Fibroblast of the aortic adventitia (primary cell): ENCODE measurements around the gene DDX31. TPM values are rescaled to one million over a fixed set of nuclear protein-coding genes. Genes with fewer than 3 reads are reported as not detected.

ENCODE experiments used
- DNase-seq: peaks from one replicate; pipeline ENCODE4 v3.0.0-alpha.2; 2010; ENCODE audit warnings: low read depth
- H3K4me3 ChIP-seq: 2 replicates; pipeline ENCODE4 v1.5.1; 2011; ENCODE audit warnings: low read depth, mild to moderate bottlenecking, control low read depth, low read length, moderate library complexity
- CTCF ChIP-seq: IDR thresholded peaks from 2 replicates; pipeline ENCODE4 v1.5.1; 2011; ENCODE audit warnings: mild to moderate bottlenecking, low read length, control low read depth, inconsistent platforms; ENCODE audit not compliant: insufficient read depth
- total RNA-seq: library from RNA; depleted of rRNA; stranded (reverse); fragments of >200 nt; gene quantifications from 2 replicates; pipeline ENCODE4 v1.2.3, GENCODE V29; 2012; ENCODE audit warnings: low replicate concordance

Gene DDX31
- total RNA-seq, 1 donor: 13.5 TPM

- TF ChIP-seq CTCF: no peak
- H3K4me3 ChIP-seq: no peak overlapping the region
- no peak for DNase-seq
Observed at GRCh38 chr9:132638240-132638639, 31.5 kb downstream of the DDX31 start.

- no peak for DNase-seq
- H3K4me3 ChIP-seq: no peak overlapping the region
- TF ChIP-seq CTCF: no peak
Observed at GRCh38 chr9:132637801-132638200, 32.0 kb downstream of the DDX31 start.

GRCh38 chr9:132637351-132637750 lies 32.4 kb downstream of the DDX31 start:
- no peak overlapping the region for H3K4me3 ChIP-seq
- no peak for TF ChIP-seq CTCF
- no peak for DNase-seq

- no peak for TF ChIP-seq CTCF
Observed at GRCh38 chr9:132634327-132634726, 35.5 kb downstream of the DDX31 start.

GRCh38 chr9:132632413-132633129 lies 37.2 kb downstream of the DDX31 start:
- no peak for TF ChIP-seq CTCF
- H3K4me3 ChIP-seq: no peak overlapping the region
- no peak for DNase-seq

More at GRCh38 chr9:132634327-132634726, 35.5 kb downstream of the DDX31 start:
- DNase-seq: no peak
- no peak overlapping the region for H3K4me3 ChIP-seq

GRCh38 chr9:132631685-132632084 lies 38.1 kb downstream of the DDX31 start:
- no peak overlapping the region for H3K4me3 ChIP-seq
- DNase-seq: peak; percentile 17
- TF ChIP-seq CTCF: no peak

- TF ChIP-seq CTCF: no peak
- no peak overlapping the region for H3K4me3 ChIP-seq
- peak; percentile 19 for DNase-seq
Observed at GRCh38 chr9:132631280-132631679, 38.5 kb downstream of the DDX31 start.
